Anterior cingulate cortex (tissue), 58 donors: ENCODE measurements around the gene CFAP77.
A peak's percentile ranks its signal among the peaks of the same experiment; 100 is the strongest.
"Not testable (repeated sequence)": the region's sequence is repeated elsewhere in the genome, so short reads cannot be mapped to it uniquely, and the experiment has no call there.

Experiments used
- DNase-seq, 58 donors: peaks; one replicate each; lab custom pipeline; 2025; lab: John Stamatoyannopoulos, UW

Gene CFAP77

GRCh38 chr9:132543960-132544359 lies 133.9 kb downstream of the CFAP77 start:
- no peak for DNase-seq

DNA sequence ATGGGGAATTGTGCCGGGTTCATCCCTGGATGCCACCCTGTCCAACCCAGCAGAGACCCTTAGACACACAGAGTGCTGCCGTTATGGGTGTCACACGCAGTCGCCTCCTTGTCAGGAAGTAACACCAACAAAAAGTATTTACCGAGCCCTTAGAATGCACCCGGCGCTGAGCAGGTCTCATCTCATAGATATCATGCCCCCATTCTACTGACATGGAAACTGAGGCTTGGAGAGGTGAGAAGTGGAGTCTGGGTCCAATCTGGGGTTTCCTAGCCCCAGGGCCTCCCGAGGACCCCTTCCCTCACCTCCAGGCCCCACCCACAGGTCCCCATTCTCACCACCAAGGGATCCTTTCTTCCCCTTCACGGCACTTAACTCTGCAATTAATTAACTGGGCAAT lies 135.6 kb downstream of the CFAP77 start:
- DNase-seq, result no peak

- DNase-seq, result peak in 7 of 58 donors; percentile 1 to 19 (median 7)
Measured at GRCh38 chr9:132546148-132547051, 136.4 kb downstream of the CFAP77 start.

GRCh38 chr9:132547052-132547431 lies 137.0 kb downstream of the CFAP77 start:
- no peak for DNase-seq

DNA sequence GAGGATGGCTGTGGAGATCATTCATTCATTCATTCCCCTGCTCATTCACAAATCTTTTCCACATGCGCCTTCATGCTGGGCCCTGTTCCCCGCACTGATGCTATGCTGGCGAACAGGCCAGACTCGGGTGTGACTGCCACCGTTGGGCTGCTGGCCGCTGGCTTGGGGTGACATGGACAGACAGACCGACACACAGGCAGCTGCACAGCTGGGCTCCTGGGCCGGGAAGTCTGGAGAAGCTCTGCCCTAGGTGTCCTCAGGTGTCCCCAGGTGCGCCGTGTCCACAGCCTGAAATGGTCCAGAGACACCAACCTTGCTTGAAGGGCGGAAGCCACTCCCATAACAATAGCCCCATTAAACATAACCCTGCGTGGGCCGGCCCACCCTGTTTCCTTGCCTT lies 137.4 kb downstream of the CFAP77 start:
- DNase-seq, result no peak

DNA sequence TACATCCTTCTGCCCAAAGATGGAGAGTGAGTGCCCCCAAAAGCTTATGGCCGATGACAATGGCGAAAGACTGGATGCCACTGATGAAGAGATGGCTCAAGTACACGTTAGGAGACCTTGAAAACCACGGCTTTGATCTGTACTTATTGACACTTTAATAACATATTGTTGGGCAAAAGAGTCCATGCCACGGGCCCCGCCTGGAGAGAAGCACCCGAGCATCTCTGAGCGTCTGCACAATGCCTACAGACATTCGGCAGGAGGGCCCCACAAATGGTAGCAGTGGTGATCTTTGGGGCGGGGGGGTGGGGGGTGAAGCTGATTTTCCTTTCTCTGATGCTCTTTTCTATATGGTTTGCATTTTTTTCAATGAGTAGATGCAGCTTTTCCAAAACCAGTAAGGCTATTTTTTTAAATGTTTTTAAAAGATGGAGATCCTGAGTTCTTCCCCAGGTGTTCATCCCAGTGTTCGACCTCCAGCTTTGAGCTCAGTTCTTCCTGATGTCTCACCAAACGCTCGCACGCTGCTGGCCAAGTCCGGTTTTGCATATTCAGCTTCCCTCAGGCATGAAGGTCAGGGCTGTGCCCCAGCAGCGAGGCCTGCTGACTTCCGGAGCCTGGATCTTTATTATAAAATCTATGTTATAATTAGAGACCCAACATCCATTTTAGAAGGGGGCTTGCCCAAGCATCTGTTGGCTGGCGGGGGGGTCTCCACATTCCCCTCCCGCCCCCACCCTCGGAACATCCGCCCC lies 138.1 kb downstream of the CFAP77 start:
- no peak for DNase-seq

- DNase-seq, result no peak
Measured at GRCh38 chr9:132548751-132549640, 139.0 kb downstream of the CFAP77 start.

DNA sequence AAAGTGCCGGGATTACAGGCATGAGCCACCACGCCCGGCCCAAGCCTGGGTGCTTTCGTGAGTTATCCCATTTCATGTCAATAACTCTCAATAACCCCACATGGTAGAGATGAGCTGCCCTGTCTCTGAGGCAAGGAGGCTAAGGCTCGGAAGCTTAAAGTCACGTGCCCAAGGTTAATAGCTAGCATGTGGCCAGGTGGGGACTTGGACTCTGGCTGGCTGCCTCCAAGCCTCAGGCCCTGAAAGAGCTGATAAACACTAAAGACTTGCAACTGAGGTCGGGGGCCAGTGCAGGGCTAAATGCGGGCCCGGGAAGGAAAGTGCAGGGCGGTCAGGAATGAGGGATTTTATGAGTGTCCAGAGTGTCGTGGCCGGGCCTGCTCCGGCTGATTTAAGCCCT lies 141.5 kb downstream of the CFAP77 start:
- no peak for DNase-seq

GRCh38 chr9:132552041-132552440 lies 142.0 kb downstream of the CFAP77 start:
- no peak for DNase-seq

DNA sequence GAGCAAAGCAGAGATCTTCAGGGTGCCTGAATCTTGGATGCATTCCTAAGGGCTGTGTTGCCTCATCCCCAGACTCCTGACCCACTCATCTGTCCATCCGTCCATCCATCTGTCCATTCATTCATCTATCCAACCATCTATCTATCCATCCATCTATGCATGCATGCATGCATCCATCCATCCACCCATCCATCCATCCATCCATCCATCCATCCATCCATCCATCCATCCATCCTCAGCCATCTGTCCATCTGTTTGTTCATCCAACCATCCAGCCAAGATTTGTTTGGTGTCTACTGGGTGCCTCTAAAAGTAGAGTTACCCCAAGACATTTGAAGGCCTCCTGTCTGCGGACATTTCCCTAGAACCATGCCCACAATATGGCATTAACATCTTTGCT lies 144.7 kb downstream of the CFAP77 start:
- no peak for DNase-seq

- DNase-seq, result no peak
Measured at GRCh38 chr9:132555528-132555927, 145.5 kb downstream of the CFAP77 start.

DNA sequence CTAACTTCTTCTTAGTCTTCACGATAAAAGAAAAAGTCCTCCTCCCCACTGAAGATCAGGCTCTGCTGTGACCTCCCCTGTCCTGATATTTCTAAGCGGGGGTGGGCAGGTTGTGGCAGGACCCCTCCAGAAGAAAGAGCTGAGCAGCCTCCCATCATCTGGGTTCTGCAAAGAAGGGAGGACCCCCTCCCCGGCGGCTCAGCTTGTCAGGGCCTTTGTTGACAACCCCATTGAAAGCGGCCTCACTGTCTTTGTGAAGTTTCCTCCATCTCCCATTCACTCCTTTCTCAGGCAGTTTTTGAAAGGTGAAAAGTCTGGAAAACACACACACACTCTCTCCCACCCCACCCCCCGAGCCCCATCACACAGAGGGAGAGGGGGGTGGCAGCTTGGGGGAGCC lies 146.2 kb downstream of the CFAP77 start:
- no peak for DNase-seq

DNA sequence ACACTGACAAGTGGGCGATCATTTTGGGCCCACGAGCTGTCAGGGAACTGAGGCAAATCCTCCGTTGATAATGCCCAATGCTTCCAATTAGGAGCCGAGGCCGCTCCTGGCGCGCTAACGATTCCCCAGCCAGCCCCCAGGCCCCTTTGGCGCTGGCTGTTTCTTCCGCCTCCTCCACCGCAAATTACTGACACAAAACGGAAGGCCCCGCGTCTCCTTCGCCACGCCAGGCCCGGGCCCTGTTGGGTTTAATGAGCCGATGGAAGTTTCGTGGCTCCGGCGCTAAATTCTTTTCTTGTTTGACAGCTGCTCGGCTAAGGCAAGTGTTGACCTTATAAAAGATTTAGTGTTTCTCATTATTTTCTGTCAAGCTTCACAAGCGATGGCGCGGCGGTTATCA lies 146.7 kb downstream of the CFAP77 start:
- DNase-seq, result no peak

- DNase-seq, result no peak
Measured at GRCh38 chr9:132557159-132557558, 147.1 kb downstream of the CFAP77 start.

DNA sequence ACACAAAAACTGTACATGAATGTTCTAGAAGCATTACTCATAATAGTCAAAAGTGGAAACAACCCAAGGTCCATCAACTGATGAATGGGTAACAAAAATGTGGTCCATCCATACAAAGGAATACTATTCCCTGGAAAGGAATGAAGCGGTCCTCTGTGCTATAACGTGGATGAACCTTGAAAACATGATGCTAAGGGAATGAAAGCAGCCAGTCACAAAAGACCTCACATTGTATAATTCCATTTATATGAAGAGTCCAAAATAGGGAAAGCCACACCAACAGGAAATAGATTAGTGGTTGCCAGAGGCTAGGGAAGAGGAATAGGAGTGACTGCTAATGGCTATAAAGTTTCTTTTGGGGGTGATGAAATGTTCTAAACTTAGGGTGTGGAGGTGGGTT lies 149.7 kb downstream of the CFAP77 start:
- DNase-seq, result no peak

- DNase-seq, result no peak
Measured at GRCh38 chr9:132560616-132561202, 150.7 kb downstream of the CFAP77 start.

- DNase-seq, result no peak
Measured at GRCh38 chr9:132562306-132562573, 152.2 kb downstream of the CFAP77 start.

DNA sequence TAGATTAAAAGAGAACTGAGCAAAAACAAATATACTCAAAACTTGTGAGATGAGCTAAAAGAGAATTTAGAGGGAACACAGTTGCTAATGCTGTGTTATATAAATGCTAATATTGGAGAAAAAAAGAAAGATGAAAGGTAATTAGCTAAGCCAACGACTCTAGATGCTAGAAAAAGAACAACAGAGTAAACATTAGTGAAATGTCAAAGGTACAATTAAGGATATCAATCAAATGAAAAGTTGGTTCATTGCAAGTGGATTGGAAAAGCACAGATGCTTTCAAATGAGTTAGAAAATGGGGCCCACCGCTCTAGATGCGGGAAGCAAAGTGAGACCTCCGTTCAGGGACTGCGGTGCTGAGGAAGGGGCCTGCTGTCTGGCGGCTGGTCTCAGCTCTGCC lies 154.5 kb downstream of the CFAP77 start:
- DNase-seq, result no peak

GRCh38 chr9:132568787-132569186 lies 158.8 kb downstream of the CFAP77 start:
- DNase-seq, result not testable (repeated sequence)

- no peak for DNase-seq
Measured at GRCh38 chr9:132571806-132572600, 162.0 kb downstream of the CFAP77 start.
